Loucy (cell line): Measurements from ENCODE around the gene SLC5A12.

Source experiments
- H2AFZ ChIP-seq: fragments of 200-600 bp; sonication (generic); 2 replicates; pipeline ENCODE4 v1.6.0; 2016; ENCODE audit warnings: antibody characterized with exemption, mild to moderate bottlenecking, low read length, moderate library complexity
- H3F3A ChIP-seq: fragments of 200-600 bp; 2 replicates; pipeline ENCODE4 v1.6.0; 2016; ENCODE audit warnings: antibody characterized with exemption, low read depth, mild to moderate bottlenecking
- H3K27me3 ChIP-seq: fragments of 200-600 bp; sonication (generic); 2 replicates; pipeline ENCODE4 v1.6.1; 2014; ENCODE audit warnings: low read length, mild to moderate bottlenecking; ENCODE audit not compliant: insufficient read depth, poor library complexity, severe bottlenecking
- H3K36me3 ChIP-seq: fragments of 200-600 bp; sonication (generic); 2 replicates; pipeline ENCODE4 v1.6.1; 2016; ENCODE audit warnings: low read length; ENCODE audit not compliant: insufficient read depth
- H3K4me1 ChIP-seq: fragments of 200-600 bp; sonication (generic); 2 replicates; pipeline ENCODE4 v1.5.1; 2014; ENCODE audit warnings: low read length, mild to moderate bottlenecking; ENCODE audit not compliant: insufficient read depth, poor library complexity, severe bottlenecking
- H3K4me2 ChIP-seq: fragments of 200-600 bp; sonication (generic); 2 replicates; pipeline ENCODE4 v1.6.0; 2014; ENCODE audit warnings: antibody characterized with exemption, low read length, low read depth, mild to moderate bottlenecking; ENCODE audit not compliant: poor library complexity, severe bottlenecking
- H3K4me3 ChIP-seq: fragments of 200-600 bp; sonication (generic); 2 replicates; pipeline ENCODE4 v1.5.1; 2014; ENCODE audit warnings: low read length, mild to moderate bottlenecking, mixed read lengths; ENCODE audit not compliant: poor library complexity, severe bottlenecking
- H3K79me2 ChIP-seq: fragments of 200-600 bp; sonication (generic); 2 replicates; pipeline ENCODE4 v1.6.1; 2014; ENCODE audit warnings: low read length; ENCODE audit not compliant: insufficient read depth
- H3K9ac ChIP-seq: fragments of 200-600 bp; sonication (generic); 2 replicates; pipeline ENCODE4 v1.6.0; 2014; ENCODE audit warnings: mild to moderate bottlenecking, low read depth, low read length, moderate library complexity; ENCODE audit not compliant: poor library complexity, severe bottlenecking
- H3K9me2 ChIP-seq: fragments of 200-600 bp; sonication (generic); replicated peaks from 2 replicates; pipeline ENCODE4 v1.6.1; 2016; ENCODE audit warnings: low read depth, low read length, mixed read lengths
- H3K9me3 ChIP-seq: fragments of 200-600 bp; sonication (generic); 2 replicates; pipeline ENCODE4 v1.6.1; 2014; ENCODE audit warnings: mild to moderate bottlenecking, antibody characterized with exemption, low read length, low read depth; ENCODE audit not compliant: insufficient read depth
- H4K20me1 ChIP-seq: fragments of 200-600 bp; sonication (generic); 2 replicates; pipeline ENCODE4 v1.6.0; 2014; ENCODE audit warnings: antibody characterized with exemption, low read length, mild to moderate bottlenecking; ENCODE audit not compliant: insufficient read depth, poor library complexity, severe bottlenecking
- CTCF ChIP-seq: fragments of 200-600 bp; sonication (generic); conservative IDR thresholded peaks from 2 replicates; pipeline ENCODE4 v1.5.1; 2014; ENCODE audit warnings: mild to moderate bottlenecking, antibody characterized with exemption, low read length
- EZH2phosphoT487 ChIP-seq: fragments of 200-600 bp; IDR thresholded peaks from 2 replicates; pipeline ENCODE4 v1.6.1; 2018; ENCODE audit warnings: antibody characterized with exemption, mild to moderate bottlenecking, moderate library complexity, borderline replicate concordance

Gene SLC5A12

GRCh38 chr11:26739366-26740073, 17.7 kb upstream of the SLC5A12 start:
- H3K4me3 ChIP-seq = no peak overlapping the region
- no peaks in the 10 kb centered on the region for H3K4me1 ChIP-seq
- H3K9me3 ChIP-seq = no peaks in the 10 kb centered on the region
- H3K9ac ChIP-seq = no peak overlapping the region
- no peaks in the 10 kb centered on the region for H3K79me2 ChIP-seq
- H3K27me3 ChIP-seq = no peaks in the 10 kb centered on the region
- H3K4me2 ChIP-seq = no peak overlapping the region
- no peaks in the 10 kb centered on the region for H4K20me1 ChIP-seq
- no peak for TF ChIP-seq CTCF
- TF ChIP-seq EZH2phosphoT487 = no peak
- H2AFZ ChIP-seq = no peak overlapping the region
- no peaks in the 10 kb centered on the region for H3F3A ChIP-seq
- no peaks in the 10 kb centered on the region for H3K9me2 ChIP-seq
- no peaks in the 10 kb centered on the region for H3K36me3 ChIP-seq

DNA sequence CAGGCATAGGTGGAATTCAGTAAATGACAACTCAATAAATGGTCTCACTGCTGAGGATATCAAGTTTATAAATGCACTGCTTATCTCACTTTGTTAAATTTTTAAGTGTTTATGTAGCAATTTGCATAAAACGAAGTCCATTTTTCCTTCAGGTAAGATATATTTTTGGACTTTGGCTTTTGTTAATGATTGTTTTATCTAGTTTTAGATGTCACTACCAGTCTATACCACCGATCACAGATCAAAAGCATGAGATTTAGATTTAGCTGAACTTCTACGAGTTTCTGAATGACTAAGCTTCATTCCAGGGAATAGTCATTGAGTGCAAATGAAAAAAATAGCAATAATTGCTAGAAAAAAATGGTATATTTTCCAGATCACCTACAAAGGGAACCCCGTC, 12.8 kb upstream of the SLC5A12 start:
- Histone ChIP-seq H3K36me3 (no peaks in the 10 kb centered on the region), H3K9me2 (no peaks in the 10 kb centered on the region), H3F3A (no peaks in the 10 kb centered on the region), H2AFZ (no peak overlapping the region), H3K9me3 (no peaks in the 10 kb centered on the region), H3K79me2 (no peaks in the 10 kb centered on the region), H3K27me3 (no peaks in the 10 kb centered on the region), H3K4me3 (no peak overlapping the region), H3K4me1 (no peaks in the 10 kb centered on the region), H3K4me2 (no peak overlapping the region), H3K9ac (no peak overlapping the region), H4K20me1 (no peaks in the 10 kb centered on the region)
- TF ChIP-seq EZH2phosphoT487 (no peak), CTCF (no peak)

- Histone ChIP-seq H3K4me3 (no peak overlapping the region), H3K9me3 (no peaks in the 10 kb centered on the region), H3K36me3 (no peaks in the 10 kb centered on the region), H3K79me2 (no peaks in the 10 kb centered on the region), H3K4me2 (no peak overlapping the region), H4K20me1 (no peaks in the 10 kb centered on the region), H3K27me3 (no peaks in the 10 kb centered on the region), H2AFZ (no peak overlapping the region), H3K9me2 (no peaks in the 10 kb centered on the region), H3F3A (no peaks in the 10 kb centered on the region), H3K9ac (no peak overlapping the region), H3K4me1 (no peaks in the 10 kb centered on the region)
- TF ChIP-seq EZH2phosphoT487 (no peak), CTCF (no peak)
Measured at GRCh38 chr11:26731084-26731456, 9.2 kb upstream of the SLC5A12 start.
